Liver (tissue), 9 donors: ENCODE measurements around the gene GOLGA1. TPM values are rescaled to one million over a fixed set of nuclear protein-coding genes. Genes with fewer than 3 reads are reported as not detected.

Experiments
- DNase-seq: peaks from one replicate; pipeline ENCODE4 v3.0.0-alpha.2; 2017; ENCODE audit warnings: low spot score
- H3K27ac ChIP-seq, 2 donors: one replicate each; pipeline ENCODE4 v1.7.0; 2013; ENCODE audit warnings: inconsistent platforms in 2 of 2, low read length in 2 of 2, control low read depth in 1 of 2, low read depth in 1 of 2, mild to moderate bottlenecking in 1 of 2
- H3K27me3 ChIP-seq, 4 donors: one replicate each; pipeline versions ENCODE4 v1.6.1 to v1.7.0; 2013; ENCODE audit warnings: low read length in 3 of 4, inconsistent platforms in 1 of 4, mild to moderate bottlenecking in 1 of 4, moderate library complexity in 1 of 4; ENCODE audit not compliant: control insufficient read depth in 4 of 4, insufficient read depth in 4 of 4
- H3K36me3 ChIP-seq, 4 donors: one replicate each; pipeline versions ENCODE4 v1.6.1 to v1.7.0; 2013; ENCODE audit warnings: low read length in 3 of 4, mild to moderate bottlenecking in 3 of 4, low read depth in 1 of 4, moderate library complexity in 1 of 4; ENCODE audit not compliant: control insufficient read depth in 4 of 4, insufficient read depth in 3 of 4
- H3K4me1 ChIP-seq, 4 donors: one replicate each; pipeline versions ENCODE4 v1.6.1 to v1.7.0; 2013; ENCODE audit warnings: low read length in 3 of 4, mild to moderate bottlenecking in 3 of 4, moderate library complexity in 1 of 4; ENCODE audit not compliant: control insufficient read depth in 4 of 4, insufficient read depth in 4 of 4
- H3K4me3 ChIP-seq, 3 donors: one replicate each; pipeline versions ENCODE4 v1.6.1 to v1.7.0; 2013; ENCODE audit warnings: low read length in 3 of 3, control low read depth in 1 of 3, low read depth in 1 of 3, mild to moderate bottlenecking in 1 of 3
- H3K9ac ChIP-seq, 2 donors: one replicate each; pipeline ENCODE4 v1.7.0; 2013; ENCODE audit warnings: low read length in 2 of 2, mild to moderate bottlenecking in 2 of 2, moderate library complexity in 2 of 2, control low read depth in 1 of 2, low read depth in 1 of 2
- H3K9me3 ChIP-seq, 4 donors: one replicate each; pipeline versions ENCODE4 v1.6.1 to v1.7.0; 2013; ENCODE audit warnings: low read length in 3 of 4; ENCODE audit not compliant: control insufficient read depth in 4 of 4
- EGR1 ChIP-seq, 2 donors: IDR thresholded peaks; 2 replicates each; pipeline ENCODE4 v1.6.1; 2016 to 2018; ENCODE audit warnings: antibody characterized with exemption in 2 of 2, low read depth in 2 of 2
- FOXA1 ChIP-seq: IDR thresholded peaks from 2 replicates; pipeline ENCODE4 v1.6.1; 2016; ENCODE audit warnings: antibody characterized with exemption
- FOXA2 ChIP-seq: IDR thresholded peaks from 2 replicates; pipeline ENCODE4 v1.6.1; 2016; ENCODE audit warnings: antibody characterized with exemption
- HNF4A ChIP-seq, 2 donors: conservative IDR thresholded peaks; 2 replicates each; pipeline ENCODE4 v1.6.1; 2016; ENCODE audit warnings: antibody characterized with exemption in 2 of 2, mild to moderate bottlenecking in 2 of 2
- HNF4G ChIP-seq: IDR thresholded peaks from 2 replicates; pipeline ENCODE4 v1.6.1; 2016; ENCODE audit warnings: antibody characterized with exemption
- JUND ChIP-seq, 2 donors: IDR thresholded peaks; 2 replicates each; pipeline ENCODE4 v1.6.1; 2016; ENCODE audit warnings: antibody characterized with exemption in 2 of 2
- RAD21 ChIP-seq, 2 donors: IDR thresholded peaks; 2 replicates each; pipeline ENCODE4 v1.6.1; 2016; ENCODE audit warnings: antibody characterized with exemption in 2 of 2, mild to moderate bottlenecking in 2 of 2
- RXRA ChIP-seq, 2 donors: IDR thresholded peaks; 2 replicates each; pipeline ENCODE4 v1.6.1; 2017 to 2018; ENCODE audit warnings: antibody characterized with exemption in 2 of 2, mild to moderate bottlenecking in 1 of 2
- SP1 ChIP-seq: IDR thresholded peaks from 2 replicates; pipeline ENCODE4 v1.6.1; 2018; ENCODE audit warnings: antibody characterized with exemption, mild to moderate bottlenecking
- TAF1 ChIP-seq: conservative IDR thresholded peaks from 2 replicates; pipeline ENCODE4 v1.6.1; 2016; ENCODE audit warnings: antibody characterized with exemption, mild to moderate bottlenecking
- YY1 ChIP-seq: IDR thresholded peaks from 2 replicates; pipeline ENCODE4 v1.6.1; 2016; ENCODE audit warnings: antibody characterized with exemption, mild to moderate bottlenecking
- WGBS: extraction: QIAGEN DNeasy Blood & Tissue Kit; methylation state at CpG from one replicate; pipeline ENCODE4 v1.1.7; 2013; 5-methylcytosine and 5-hydroxymethylcytosine counted together
- polyA plus RNA-seq, 2 donors: library from polyadenylated mRNA; stranded (reverse) in 1 of 2; unstranded in 1 of 2; fragments of 200-250 nt in 1 of 2; fragments of >200 nt in 1 of 2; fragmentation: Nextera tagmentation in 1 of 2; extraction: Ambion mirVana in 1 of 2; gene quantifications; one replicate each; pipeline versions ENCODE4 v1.2.1 to v1.2.3, GENCODE V29; 2013 to 2015
- total RNA-seq, 2 donors: library from RNA; depleted of rRNA; stranded (reverse); fragments of >200 nt; gene quantifications; one replicate each; pipeline ENCODE4 v1.2.3, GENCODE V29; 2014
- TF ChIP-seq, protein P1 (sequence below): fragments of 150-350 bp; IDR thresholded peaks from 2 replicates; pipeline ENCODE4 v1.5.1; 2017; ENCODE audit warnings: improper control_type of control experiment, low read depth, low read length; ENCODE audit not compliant: missing input control
- TF ChIP-seq, protein P2 (sequence below): IDR thresholded peaks from 2 replicates; pipeline ENCODE4 v1.6.1; 2016; ENCODE audit warnings: antibody characterized with exemption, mild to moderate bottlenecking
- TF ChIP-seq, protein P3 (sequence below): IDR thresholded peaks from 2 replicates; pipeline ENCODE4 v1.6.1; 2016; ENCODE audit warnings: antibody characterized with exemption
- donor health status: healthy.
- donor health status: healthy.
- donor health status: healthy.
- donor health status: healthy.
- donor health status: healthy.

The GOLGA1 gene
- total and polyA plus RNA-seq, 4 donors, result 5.9 to 17.6 (median 8.9) TPM

DNA sequence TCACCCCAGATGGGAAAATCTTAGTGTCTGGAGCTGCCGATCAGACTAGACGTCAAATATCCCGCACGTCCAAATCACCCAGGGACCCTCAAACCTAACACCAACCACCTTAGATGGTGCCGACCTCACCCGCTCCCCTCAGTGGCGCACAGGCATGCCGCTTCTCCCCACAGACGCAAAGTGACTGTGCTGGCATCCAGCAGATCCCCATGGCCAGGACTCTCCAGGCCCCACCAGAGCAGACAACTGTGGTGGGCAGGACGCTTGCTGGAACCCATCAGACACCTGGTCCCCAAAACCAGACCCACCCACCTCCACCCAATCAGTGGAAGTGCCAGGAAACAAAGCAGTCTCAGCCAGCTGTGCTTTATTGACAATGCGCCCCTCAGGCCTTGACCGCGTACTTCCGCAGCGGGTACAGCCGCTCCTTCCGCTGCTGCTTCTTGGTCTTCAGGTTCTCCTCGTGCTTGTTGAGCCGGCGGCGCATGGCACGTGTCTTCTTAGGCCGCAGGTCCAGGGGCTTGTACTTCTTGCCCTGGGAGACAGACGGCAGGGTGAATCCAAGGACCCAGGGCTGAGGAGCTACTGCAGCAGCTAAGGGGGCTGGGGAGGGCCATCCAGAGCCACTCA is 83.2 kb downstream of the GOLGA1 start:
- Histone ChIP-seq H3K4me1 (peaks cover 2 to 24% (median 19%) of the 10 kb centered on the region in 4 donors), H3K27me3 (no peaks in the 10 kb centered on the region), H3K4me3 (no peak overlapping the region), H3K9me3 (no peaks in the 10 kb centered on the region), H3K27ac (no peak overlapping the region), H3K9ac (no peak overlapping the region), H3K36me3 (peaks cover 15 to 40% (median 25%) of the 10 kb centered on the region in 4 donors)
- TF ChIP-seq, protein P1, sequence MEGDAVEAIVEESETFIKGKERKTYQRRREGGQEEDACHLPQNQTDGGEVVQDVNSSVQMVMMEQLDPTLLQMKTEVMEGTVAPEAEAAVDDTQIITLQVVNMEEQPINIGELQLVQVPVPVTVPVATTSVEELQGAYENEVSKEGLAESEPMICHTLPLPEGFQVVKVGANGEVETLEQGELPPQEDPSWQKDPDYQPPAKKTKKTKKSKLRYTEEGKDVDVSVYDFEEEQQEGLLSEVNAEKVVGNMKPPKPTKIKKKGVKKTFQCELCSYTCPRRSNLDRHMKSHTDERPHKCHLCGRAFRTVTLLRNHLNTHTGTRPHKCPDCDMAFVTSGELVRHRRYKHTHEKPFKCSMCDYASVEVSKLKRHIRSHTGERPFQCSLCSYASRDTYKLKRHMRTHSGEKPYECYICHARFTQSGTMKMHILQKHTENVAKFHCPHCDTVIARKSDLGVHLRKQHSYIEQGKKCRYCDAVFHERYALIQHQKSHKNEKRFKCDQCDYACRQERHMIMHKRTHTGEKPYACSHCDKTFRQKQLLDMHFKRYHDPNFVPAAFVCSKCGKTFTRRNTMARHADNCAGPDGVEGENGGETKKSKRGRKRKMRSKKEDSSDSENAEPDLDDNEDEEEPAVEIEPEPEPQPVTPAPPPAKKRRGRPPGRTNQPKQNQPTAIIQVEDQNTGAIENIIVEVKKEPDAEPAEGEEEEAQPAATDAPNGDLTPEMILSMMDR, result no peak
- TF ChIP-seq YY1 (no peak), FOXA1 (no peak), FOXA2 (no peak), HNF4G (no peak), RXRA (IDR thresholded peaks at IDR 0.05) (no peak), EGR1 (IDR thresholded peaks at IDR 0.05; ENCODE audit: low read depth in 2 of 2) (no peak), HNF4A (conservative IDR thresholded peaks at IDR 0.05) (no peak), JUND (IDR thresholded peaks at IDR 0.05) (no peak), TAF1 (no peak), SP1 (no peak)
- TF ChIP-seq, protein P2, sequence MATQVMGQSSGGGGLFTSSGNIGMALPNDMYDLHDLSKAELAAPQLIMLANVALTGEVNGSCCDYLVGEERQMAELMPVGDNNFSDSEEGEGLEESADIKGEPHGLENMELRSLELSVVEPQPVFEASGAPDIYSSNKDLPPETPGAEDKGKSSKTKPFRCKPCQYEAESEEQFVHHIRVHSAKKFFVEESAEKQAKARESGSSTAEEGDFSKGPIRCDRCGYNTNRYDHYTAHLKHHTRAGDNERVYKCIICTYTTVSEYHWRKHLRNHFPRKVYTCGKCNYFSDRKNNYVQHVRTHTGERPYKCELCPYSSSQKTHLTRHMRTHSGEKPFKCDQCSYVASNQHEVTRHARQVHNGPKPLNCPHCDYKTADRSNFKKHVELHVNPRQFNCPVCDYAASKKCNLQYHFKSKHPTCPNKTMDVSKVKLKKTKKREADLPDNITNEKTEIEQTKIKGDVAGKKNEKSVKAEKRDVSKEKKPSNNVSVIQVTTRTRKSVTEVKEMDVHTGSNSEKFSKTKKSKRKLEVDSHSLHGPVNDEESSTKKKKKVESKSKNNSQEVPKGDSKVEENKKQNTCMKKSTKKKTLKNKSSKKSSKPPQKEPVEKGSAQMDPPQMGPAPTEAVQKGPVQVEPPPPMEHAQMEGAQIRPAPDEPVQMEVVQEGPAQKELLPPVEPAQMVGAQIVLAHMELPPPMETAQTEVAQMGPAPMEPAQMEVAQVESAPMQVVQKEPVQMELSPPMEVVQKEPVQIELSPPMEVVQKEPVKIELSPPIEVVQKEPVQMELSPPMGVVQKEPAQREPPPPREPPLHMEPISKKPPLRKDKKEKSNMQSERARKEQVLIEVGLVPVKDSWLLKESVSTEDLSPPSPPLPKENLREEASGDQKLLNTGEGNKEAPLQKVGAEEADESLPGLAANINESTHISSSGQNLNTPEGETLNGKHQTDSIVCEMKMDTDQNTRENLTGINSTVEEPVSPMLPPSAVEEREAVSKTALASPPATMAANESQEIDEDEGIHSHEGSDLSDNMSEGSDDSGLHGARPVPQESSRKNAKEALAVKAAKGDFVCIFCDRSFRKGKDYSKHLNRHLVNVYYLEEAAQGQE, result no peak
- TF ChIP-seq, protein P3, sequence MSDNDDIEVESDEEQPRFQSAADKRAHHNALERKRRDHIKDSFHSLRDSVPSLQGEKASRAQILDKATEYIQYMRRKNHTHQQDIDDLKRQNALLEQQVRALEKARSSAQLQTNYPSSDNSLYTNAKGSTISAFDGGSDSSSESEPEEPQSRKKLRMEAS, result no peak
- 95% methylated on average over 24 of the region's 24 CpGs for WGBS
- no peak for DNase-seq

DNA sequence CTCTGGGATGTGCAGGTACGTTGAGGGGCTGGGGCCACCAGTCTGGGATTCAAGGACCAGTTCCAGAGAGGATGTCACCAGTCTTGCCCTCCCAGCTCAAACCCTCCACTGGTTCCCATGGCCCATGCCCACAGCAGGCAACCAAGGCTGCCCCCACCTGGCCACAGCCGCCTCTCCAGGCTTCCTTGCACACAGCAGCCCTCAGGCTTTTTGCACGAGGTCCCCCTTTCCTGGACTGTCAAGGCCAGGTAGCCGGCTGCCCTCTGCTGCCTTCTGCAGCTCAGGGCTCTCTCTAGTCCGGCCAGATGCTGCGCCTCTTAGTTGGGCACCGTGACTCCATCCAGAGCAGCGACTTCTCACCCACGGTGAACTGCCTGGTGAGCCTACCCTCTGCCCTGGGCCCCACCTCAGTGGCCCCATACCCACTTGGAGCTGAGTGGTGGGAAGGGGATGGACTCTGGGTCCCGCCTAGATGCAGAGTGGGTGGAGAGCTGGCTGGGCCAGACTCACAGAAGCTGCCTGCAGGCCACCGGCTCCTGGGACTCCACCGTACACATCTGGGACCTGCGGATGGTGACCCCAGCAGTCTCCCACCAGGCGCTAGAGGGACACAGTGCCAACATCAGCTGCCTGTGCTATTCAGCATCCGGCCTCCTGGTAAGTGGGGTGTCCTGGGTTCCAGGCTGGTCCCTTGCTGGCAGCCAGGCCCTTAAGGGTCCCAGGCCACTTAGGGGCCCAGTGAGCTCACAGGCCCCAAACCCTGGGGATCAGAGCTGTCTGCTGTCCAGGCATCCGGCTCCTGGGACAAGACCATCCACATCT is 84.7 kb downstream of the GOLGA1 start:
- Histone ChIP-seq H3K27me3 (no peaks in the 10 kb centered on the region), H3K36me3 (peaks cover 15 to 40% (median 25%) of the 10 kb centered on the region in 4 donors), H3K9me3 (no peaks in the 10 kb centered on the region), H3K4me1 (peaks cover 2 to 27% (median 21%) of the 10 kb centered on the region in 4 donors), H3K27ac (no peak overlapping the region), H3K4me3 (no peak overlapping the region), H3K9ac (no peak overlapping the region)
- WGBS, result 76% methylated on average over 16 of the region's 16 CpGs
- TF ChIP-seq RAD21 (IDR thresholded peaks at IDR 0.05), result peak in 1 of 2 donors; percentile 16
- TF ChIP-seq TAF1, result no peak
- no peak for DNase-seq
